Activated CD8-positive, alpha-beta memory T cell treated with anti-CD3 and anti-CD28 coated beads, Interleukin-2, amount 50 U/mL, for 48 hours (primary cell): Measurements from ENCODE around the gene AQP4.

Experiments
- DNase-seq: peaks from one replicate; pipeline ENCODE4 v3.0.0-alpha.2; 2020

The AQP4 gene

GRCh38 chr18:26839609-26840008 is 25.9 kb downstream of the AQP4 start:
- no peak for DNase-seq

- no peak for DNase-seq
Observed at GRCh38 chr18:26832302-26832701, 33.2 kb downstream of the AQP4 start.

- no peak for DNase-seq
Observed at GRCh38 chr18:26827581-26827980, 37.9 kb downstream of the AQP4 start.

DNA sequence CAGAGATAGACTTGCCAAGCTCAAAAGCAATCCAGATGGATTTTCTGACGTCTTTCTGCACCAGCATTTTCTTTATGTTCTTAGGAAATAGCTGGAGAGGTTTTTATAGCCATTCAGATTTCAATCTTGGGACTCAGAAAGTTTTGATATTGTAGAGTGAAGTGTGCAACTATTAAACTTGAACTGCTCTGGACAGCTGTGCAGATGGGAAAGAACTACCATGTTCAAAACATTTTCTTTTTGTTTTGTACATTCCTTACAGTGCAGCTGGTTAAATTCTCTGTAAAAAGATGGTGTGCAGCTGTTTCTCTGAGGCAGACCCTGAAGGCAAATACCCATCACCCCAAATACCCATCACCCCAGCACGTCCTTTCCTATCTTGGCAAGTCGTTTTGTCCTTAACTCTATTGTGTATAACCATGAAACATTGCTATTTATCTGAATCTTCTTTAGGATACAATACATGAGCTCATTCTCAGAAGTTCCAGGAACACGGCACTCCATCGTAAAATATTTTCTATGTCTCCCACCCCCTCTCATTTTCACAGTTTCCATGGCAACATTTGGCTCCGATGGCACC is 38.8 kb downstream of the AQP4 start:
- DNase-seq = no peak

GRCh38 chr18:26821181-26821580 is 44.3 kb downstream of the AQP4 start:
- no peak for DNase-seq

- no peak for DNase-seq
Observed at GRCh38 chr18:26819046-26819445, 46.5 kb downstream of the AQP4 start.

- no peak for DNase-seq
Observed at GRCh38 chr18:26818461-26818860, 47.0 kb downstream of the AQP4 start.

GRCh38 chr18:26813043-26813442 is 52.5 kb downstream of the AQP4 start:
- no peak for DNase-seq

DNA sequence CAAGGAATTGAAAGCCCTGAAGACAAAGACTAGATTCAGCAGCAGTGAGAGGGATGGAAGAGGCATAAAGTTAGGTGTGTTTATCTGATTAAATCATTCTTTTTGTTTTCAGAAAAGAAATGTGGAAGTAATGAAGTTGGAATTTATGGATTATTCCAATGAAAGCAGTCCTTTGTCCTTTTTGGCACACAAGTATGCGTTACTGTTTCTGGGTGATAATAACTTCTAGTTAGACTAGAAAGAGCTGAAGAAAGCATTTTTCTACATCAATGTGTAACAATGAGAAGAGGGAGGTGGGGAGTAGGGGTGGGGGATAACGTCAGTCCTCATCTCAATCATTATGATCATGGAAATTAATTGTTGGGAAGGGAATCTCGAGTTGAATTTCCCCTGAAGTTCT is 53.0 kb downstream of the AQP4 start:
- DNase-seq = no peak

GRCh38 chr18:26809346-26809745 is 56.2 kb downstream of the AQP4 start:
- DNase-seq = no peak

- no peak for DNase-seq
Observed at GRCh38 chr18:26806224-26806623, 59.3 kb downstream of the AQP4 start.

DNA sequence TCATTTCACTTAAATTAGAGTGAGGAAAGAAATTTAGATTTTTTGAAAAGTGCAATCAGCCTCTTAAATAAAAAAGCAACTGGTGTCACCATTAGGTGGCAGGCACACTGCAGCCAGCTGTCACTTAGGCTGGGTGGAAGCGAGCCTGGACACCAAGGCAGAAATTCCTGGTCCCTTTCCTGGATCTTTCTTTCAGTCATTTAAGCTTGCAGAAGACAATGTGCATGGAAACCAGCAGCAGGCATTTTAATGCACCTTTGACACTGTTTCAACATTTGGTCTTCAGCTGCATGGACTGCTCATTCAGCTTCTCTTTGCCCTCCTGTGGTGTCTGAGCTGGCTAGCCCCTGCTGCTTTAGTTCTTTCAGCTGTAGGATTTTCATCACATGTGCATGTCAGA is 61.0 kb downstream of the AQP4 start:
- no peak for DNase-seq

GRCh38 chr18:26803643-26804042 is 61.9 kb downstream of the AQP4 start:
- no peak for DNase-seq

DNA sequence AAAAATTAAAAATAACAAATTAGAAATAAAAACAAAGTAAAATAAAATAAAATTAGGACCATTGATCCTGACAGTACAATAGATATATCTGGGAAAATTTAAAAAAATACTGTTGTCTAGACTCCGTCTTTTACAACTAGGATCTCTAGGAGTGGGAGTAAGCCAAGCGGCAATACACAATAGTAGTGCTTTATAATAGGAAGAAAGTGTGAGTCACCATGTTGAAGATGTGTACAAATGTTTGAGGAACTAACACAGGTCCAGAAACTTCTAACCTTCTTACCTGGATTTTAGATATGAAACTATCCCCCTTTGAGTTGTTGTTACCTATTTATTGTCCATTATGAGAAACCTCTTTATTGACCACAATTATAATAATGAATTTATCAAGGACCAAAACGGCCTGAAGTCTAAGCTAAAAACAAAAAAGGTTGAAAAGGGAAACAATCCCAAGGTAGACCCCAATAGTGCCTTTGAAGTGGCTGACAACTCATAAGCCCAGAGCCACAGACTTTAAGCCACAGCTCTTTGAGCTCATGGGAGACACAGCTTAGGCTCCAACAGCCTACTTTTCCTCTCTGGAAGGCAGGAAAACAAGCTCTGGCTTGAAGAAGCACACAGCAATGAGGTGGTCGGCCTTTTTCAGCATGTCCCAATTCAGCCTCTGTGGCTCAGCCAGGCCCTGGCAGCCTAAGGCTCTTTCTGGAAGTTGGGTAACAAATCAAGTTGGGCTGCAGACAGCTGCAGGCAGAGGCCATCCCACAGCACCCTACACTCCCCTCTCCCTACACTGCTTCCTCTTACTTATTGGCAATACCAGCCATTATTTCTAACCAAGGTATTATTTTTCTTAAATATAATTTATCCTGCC is 62.9 kb downstream of the AQP4 start:
- DNase-seq = no peak
